HG02840 (cell line): ENCODE data around the gene SLC7A6.

Experiments
- ATAC-seq: cut with Tn5 transposase; IDR thresholded peaks from one replicate; pipeline ENCODE4 v1.9.1; 2021; ENCODE audit warnings: mild to moderate bottlenecking, moderate library complexity, moderate number of reproducible peaks; ENCODE audit not compliant: unreplicated experiment, low FRiP score

Gene SLC7A6

GRCh38 chr16:68234188-68235107, 29.9 kb upstream of the SLC7A6 start:
- no peak for ATAC-seq

- ATAC-seq = no peak
Observed at GRCh38 chr16:68235108-68235886, 29.0 kb upstream of the SLC7A6 start.

- ATAC-seq = no peak
Observed at GRCh38 chr16:68235887-68236136, 28.5 kb upstream of the SLC7A6 start, which contains the start of gene ESRP2. Gene ESRP2 (minus strand): TSS chr16:68236127. CDS start chr16:68236045, 82 bp downstream.

- no peak for ATAC-seq
Observed at GRCh38 chr16:68236137-68236825, 28.0 kb upstream of the SLC7A6 start.

GRCh38 chr16:68236826-68237242, 27.5 kb upstream of the SLC7A6 start:
- ATAC-seq = no peak

GRCh38 chr16:68237243-68238028, 26.9 kb upstream of the SLC7A6 start:
- ATAC-seq = peak; percentile 79

GRCh38 chr16:68238029-68238345, 26.3 kb upstream of the SLC7A6 start:
- ATAC-seq = no peak

- ATAC-seq = no peak
Observed at GRCh38 chr16:68242085-68242484, 22.2 kb upstream of the SLC7A6 start.

- no peak for ATAC-seq
Observed at GRCh38 chr16:68242926-68243858, 21.1 kb upstream of the SLC7A6 start.

- ATAC-seq = peak; percentile 7
Observed at GRCh38 chr16:68244481-68244902, 19.8 kb upstream of the SLC7A6 start.

GRCh38 chr16:68244903-68245853, 19.1 kb upstream of the SLC7A6 start, which contains the start of gene PLA2G15:
Gene PLA2G15 (plus strand): TSS chr16:68245373. CDS start chr16:68245427, 54 bp downstream.
- peak; percentile 88 for ATAC-seq

GRCh38 chr16:68246121-68246520, 18.2 kb upstream of the SLC7A6 start:
- no peak for ATAC-seq

- ATAC-seq = no peak
Observed at GRCh38 chr16:68246666-68247065, 17.7 kb upstream of the SLC7A6 start.

GRCh38 chr16:68247400-68247799, 16.9 kb upstream of the SLC7A6 start:
- ATAC-seq = no peak

- ATAC-seq = no peak
Observed at GRCh38 chr16:68247932-68248331, 16.4 kb upstream of the SLC7A6 start.

- ATAC-seq = no peak
Observed at GRCh38 chr16:68249371-68249770, 15.0 kb upstream of the SLC7A6 start.

- ATAC-seq = no peak
Observed at GRCh38 chr16:68250951-68251350, 13.4 kb upstream of the SLC7A6 start.

GRCh38 chr16:68251832-68252231, 12.5 kb upstream of the SLC7A6 start:
- no peak for ATAC-seq
